Measurements from ENCODE around the gene RASGEF1B. TPM values are rescaled to one million over a fixed set of nuclear protein-coding genes. Genes with fewer than 3 reads are reported as not detected.

RASGEF1B gene
- total RNA-seq, 4 donors from 2014 or later, result 4.3 to 15.5 (median 10.2) TPM

GRCh38 chr4:81436941-81437574 lies 34.6 kb downstream of the RASGEF1B start:
- H3K27me3 ChIP-seq, result no peaks in the 10 kb centered on the region
- peaks cover 3 to 4% of the 10 kb centered on the region in 2 donors for H3K36me3 ChIP-seq
- H3K27ac ChIP-seq, result no peak overlapping the region
- intact Hi-C loops (cut with DNase I), result no loop called here
- H3K9me3 ChIP-seq, result no peaks in the 10 kb centered on the region
- TF ChIP-seq POLR2A (IDR thresholded peaks at IDR 0.05), result no peak
- TF ChIP-seq CTCF (IDR thresholded peaks at IDR 0.05), result no peak
- no peak for DNase-seq
- no peak overlapping the region for H3K4me3 ChIP-seq (replicated peaks in 1 of 3)
- WGBS, 2 donors, result 96 to 98% methylated on average over 2 of the region's 2 CpGs
- no peaks in the 10 kb centered on the region for H3K4me1 ChIP-seq

GRCh38 chr4:81436096-81436495 lies 35.6 kb downstream of the RASGEF1B start:
- no peak for DNase-seq
- Histone ChIP-seq H3K36me3 (peaks cover 0 to 7% of the 10 kb centered on the region in 2 donors), H3K4me3 (replicated peaks in 1 of 3) (no peak overlapping the region), H3K27me3 (no peaks in the 10 kb centered on the region), H3K9me3 (no peaks in the 10 kb centered on the region), H3K27ac (no peak overlapping the region), H3K4me1 (no peaks in the 10 kb centered on the region)
- TF ChIP-seq CTCF (IDR thresholded peaks at IDR 0.05), result no peak
- TF ChIP-seq POLR2A (IDR thresholded peaks at IDR 0.05), result no peak
- intact Hi-C loops (cut with DNase I), result no loop called here

GRCh38 chr4:81432825-81433224 lies 38.9 kb downstream of the RASGEF1B start:
- H3K27me3 ChIP-seq, result no peaks in the 10 kb centered on the region
- no peaks in the 10 kb centered on the region for H3K9me3 ChIP-seq
- 90 to 97% methylated on average over 4 of the region's 4 CpGs for WGBS, 2 donors
- H3K4me3 ChIP-seq (replicated peaks in 1 of 3), result no peak overlapping the region
- H3K36me3 ChIP-seq, result peaks cover 0 to 7% of the 10 kb centered on the region in 2 donors
- TF ChIP-seq CTCF (IDR thresholded peaks at IDR 0.05) (no peak), POLR2A (IDR thresholded peaks at IDR 0.05) (no peak)
- H3K4me1 ChIP-seq, result no peaks in the 10 kb centered on the region
- intact Hi-C loops (cut with DNase I), result no loop called here
- DNase-seq, result no peak
- H3K27ac ChIP-seq, result no peak overlapping the region

- DNase-seq, result no peak
- no peak overlapping the region for H3K4me3 ChIP-seq (replicated peaks in 1 of 3)
- H3K27ac ChIP-seq, result no peak overlapping the region
- H3K4me1 ChIP-seq, result no peaks in the 10 kb centered on the region
- H3K27me3 ChIP-seq, result no peaks in the 10 kb centered on the region
- intact Hi-C loops (cut with DNase I), result no loop called here
- H3K9me3 ChIP-seq, result no peaks in the 10 kb centered on the region
- H3K36me3 ChIP-seq, result peaks cover 6 to 7% of the 10 kb centered on the region in 2 donors
- TF ChIP-seq CTCF (IDR thresholded peaks at IDR 0.05), result no peak
- TF ChIP-seq POLR2A (IDR thresholded peaks at IDR 0.05), result no peak
- 85 to 86% methylated on average over 1 of the region's 1 CpG for WGBS, 2 donors
Observed at GRCh38 chr4:81431971-81432370, 39.7 kb downstream of the RASGEF1B start.

GRCh38 chr4:81429607-81430006 lies 42.1 kb downstream of the RASGEF1B start:
- Histone ChIP-seq H3K9me3 (no peaks in the 10 kb centered on the region), H3K4me1 (no peaks in the 10 kb centered on the region), H3K36me3 (peaks cover 6 to 7% of the 10 kb centered on the region in 2 donors), H3K27me3 (no peaks in the 10 kb centered on the region), H3K4me3 (replicated peaks in 1 of 3) (no peak overlapping the region), H3K27ac (no peak overlapping the region)
- no peak for TF ChIP-seq POLR2A (IDR thresholded peaks at IDR 0.05)
- no peak for DNase-seq
- intact Hi-C loops (cut with DNase I), result no loop called here
- 98 to 99% methylated on average over 25 of the region's 25 CpGs for WGBS, 2 donors

All from thyroid gland (tissue), 4 donors.